LHCN-M2 (cell line): Measurements from ENCODE around the gene BCO2. TPM values are rescaled to one million over a fixed set of nuclear protein-coding genes. Genes with fewer than 3 reads are reported as not detected.
A peak's percentile ranks its signal among the peaks of the same experiment; 100 is the strongest.
"Not testable (repeated sequence)": the region's sequence is repeated elsewhere in the genome, so short reads cannot be mapped to it uniquely, and the experiment has no call there.

Experiments used
- DNase-seq: peaks from one replicate; pipeline ENCODE4 v3.0.0-alpha.2; 2012; ENCODE audit warnings: low read depth
- polyA plus RNA-seq: library from polyadenylated mRNA; unstranded; fragments of >200 nt; gene quantifications from one replicate; pipeline ENCODE4 v1.2.1, GENCODE V29; 2012; ENCODE audit warnings: missing spikeins
- total RNA-seq: library from RNA; depleted of rRNA; stranded (reverse); fragments of >200 nt; gene quantifications from 2 replicates; pipeline ENCODE4 v1.2.3, GENCODE V29; 2014; rRNA removed

BCO2 gene
- 0.19 and 0.23 TPM in 2 replicates for total RNA-seq
- polyA plus RNA-seq = 0.13 TPM

DNA sequence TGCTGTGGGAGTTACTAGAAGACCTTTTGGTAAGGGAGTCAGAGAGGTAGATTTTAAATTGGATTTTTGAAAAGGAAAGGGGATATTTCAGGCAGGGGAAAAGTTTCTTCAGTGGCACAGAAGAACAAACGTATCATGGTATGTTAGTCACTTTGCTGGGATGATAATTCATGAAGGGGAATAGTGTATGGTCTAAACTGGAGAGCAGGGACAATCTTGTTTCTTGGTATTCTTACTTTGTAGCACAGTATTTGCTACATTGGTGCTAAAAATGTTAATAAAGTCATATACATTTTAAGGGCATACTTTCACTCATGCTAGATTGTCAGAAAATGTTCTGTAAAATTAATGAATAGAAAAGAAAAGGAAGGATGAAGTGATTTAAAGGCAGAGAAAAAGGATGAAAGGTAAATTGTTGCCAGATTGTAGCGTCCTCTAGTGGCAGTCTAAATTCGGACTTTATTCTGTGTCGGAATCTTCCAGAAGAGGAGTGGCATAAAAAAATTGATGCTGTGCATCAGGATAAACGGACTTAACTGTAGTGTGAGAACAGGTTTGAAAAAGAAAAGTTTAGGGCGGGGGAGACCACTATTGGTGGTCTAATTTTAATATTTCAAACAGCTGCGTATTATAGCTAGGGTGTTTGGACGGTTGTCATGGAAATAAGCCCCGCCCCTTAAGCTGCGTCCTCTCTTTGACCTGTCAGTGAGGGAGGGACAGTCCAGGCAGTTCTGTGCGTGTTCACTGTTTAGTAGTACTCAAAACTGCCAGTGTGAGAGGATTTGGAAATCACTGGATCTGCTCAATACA, at the start of gene BCO2:
Gene BCO2 (plus strand): TSS at position 724 of the 810 bp plus-strand sequence. CDS start 90 bp downstream, outside the sequence.
- peak; percentile 68 for DNase-seq

- no peak for DNase-seq
Measured at GRCh38 chr11:112127056-112127455, 48.3 kb upstream of the BCO2 start.

DNA sequence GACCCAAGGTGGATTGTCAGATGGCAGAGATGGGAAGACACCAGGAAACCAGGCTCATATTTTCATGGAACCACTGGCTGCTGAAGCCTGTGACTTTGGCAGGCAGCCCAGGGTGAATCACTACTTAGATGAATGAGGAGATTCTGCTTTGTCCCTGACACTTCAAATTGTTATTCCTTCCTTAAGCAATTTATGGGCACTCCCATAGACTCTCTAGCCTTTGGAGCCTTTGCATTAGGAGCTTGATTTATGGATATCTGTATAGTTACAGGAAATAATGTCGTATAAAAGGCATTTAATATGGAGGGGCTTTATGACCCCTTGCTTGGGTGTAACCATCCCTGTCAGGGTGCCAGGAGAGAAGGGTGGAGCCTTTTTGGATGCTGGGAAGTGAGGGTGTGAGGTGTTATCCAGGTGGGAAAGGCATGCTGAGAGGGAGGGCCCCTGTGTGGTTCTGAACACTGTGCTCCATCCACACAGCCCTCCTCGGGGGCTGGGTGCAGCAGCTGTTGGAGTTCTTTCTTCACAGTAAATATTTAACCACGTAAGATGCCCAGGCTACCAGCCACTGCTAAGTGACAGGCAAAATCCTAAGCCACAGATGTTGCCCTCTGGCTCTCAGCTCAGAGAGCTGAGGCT, 46.7 kb upstream of the BCO2 start:
- DNase-seq = peak; percentile 80

DNA sequence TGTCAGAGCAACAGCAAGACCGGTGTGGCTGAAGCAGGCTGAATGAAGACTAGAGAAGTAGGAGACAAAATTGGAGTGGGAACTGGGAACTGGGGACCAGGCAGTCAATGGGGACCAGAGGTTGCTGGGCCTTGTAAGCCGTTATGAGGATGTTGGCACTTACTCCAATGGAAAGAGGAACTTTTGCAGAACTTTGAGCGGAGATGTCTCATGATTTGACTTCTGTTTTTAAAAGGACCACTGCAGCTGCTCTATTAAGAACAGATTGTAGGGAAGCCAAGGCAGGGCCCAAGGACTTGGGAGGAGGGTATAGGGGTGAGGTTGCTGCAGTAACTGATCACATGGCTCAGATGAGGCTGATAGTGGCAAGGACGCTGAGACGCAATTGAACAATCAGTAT, 45.7 kb upstream of the BCO2 start:
- no peak for DNase-seq

GRCh38 chr11:112132737-112133136, 42.6 kb upstream of the BCO2 start:
- DNase-seq = peak; percentile 34

DNA sequence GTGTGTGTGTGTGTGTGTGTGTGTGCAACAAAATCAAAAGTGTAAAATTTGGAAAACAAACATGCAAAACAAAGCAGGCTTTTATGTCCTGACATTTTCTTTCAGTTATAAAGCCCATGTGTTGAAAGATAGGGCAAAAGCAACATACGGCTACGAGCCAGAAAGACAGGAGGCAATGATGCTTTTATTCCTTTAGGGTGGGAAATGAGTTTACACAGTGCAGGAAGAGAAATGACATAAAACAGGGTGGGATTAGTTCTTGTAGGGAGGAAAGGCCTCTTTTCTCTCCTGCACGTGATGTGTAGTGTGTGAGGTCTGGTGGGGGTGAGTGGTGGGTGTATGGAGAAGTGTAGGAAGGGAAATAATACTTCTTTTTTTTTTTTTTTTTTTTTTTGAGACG, 40.8 kb upstream of the BCO2 start:
- no peak for DNase-seq

DNA sequence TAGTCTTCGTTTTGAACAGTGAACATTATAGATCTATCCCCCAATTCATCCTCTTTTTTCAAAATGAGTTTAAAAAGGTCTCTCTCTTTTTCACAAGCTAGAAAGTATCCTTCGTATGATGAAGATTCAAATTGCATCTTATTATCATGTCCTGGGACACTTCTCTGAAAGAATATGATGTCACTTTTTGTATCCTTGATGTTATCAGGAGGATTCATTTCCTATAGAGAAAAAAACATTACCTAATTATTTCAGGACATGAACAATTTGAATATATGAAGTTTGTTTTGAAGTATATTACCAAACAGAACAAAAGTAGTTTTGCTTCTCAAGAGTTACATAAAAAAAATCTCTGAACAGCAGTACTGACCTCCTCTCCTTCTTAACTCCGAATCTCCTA, 31.7 kb upstream of the BCO2 start:
- no peak for DNase-seq

GRCh38 chr11:112150517-112150916, 24.8 kb upstream of the BCO2 start:
- DNase-seq = no peak

- no peak for DNase-seq
Measured at GRCh38 chr11:112156153-112156955, 19.0 kb upstream of the BCO2 start.

GRCh38 chr11:112156956-112157766, 18.2 kb upstream of the BCO2 start:
- DNase-seq = peak; percentile 99

DNA sequence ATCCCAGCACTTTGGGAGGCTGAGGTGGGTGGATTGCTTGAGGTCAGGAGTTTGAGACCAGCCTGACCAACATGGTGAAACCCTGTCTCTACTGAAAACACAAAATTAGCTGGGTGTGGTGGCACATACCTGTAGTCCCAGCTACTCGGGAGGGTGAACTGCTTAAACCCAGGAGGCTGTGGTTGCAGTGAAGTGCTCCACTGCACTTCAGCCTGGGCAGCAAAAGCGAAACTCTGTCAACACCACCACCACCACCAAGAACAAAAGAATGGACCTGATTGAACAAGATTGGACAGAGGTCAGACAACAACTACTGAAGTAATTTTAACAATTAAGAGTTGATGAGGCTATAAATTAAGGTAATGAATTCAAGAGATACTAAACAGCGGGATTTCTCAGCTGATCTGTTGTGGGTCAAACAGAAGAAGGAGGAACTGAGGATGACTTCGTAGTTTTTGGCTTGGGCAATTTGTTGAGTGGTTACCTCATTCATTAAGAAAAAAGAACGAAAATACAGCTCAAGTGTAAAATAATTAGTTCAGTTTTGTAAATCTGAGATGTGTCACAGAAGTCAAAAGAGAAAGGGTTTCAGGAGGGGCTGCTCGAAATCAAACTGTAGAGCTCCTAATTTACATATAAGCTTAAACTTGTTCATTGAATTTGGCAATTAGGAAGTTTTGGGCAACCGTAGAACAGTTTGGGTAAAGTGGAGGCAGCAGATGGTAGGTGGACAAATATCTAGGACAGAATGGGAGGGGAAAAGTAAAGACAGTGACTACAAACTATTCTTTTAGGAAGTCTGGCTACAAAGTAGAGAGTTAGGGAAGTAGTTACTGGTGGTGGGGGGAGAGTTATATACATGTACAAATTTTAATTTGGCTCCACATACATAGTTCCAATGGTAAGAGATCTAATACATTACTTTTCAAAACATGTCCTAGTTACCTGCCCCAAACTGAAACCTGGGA, 15.9 kb upstream of the BCO2 start:
- no peak for DNase-seq

DNA sequence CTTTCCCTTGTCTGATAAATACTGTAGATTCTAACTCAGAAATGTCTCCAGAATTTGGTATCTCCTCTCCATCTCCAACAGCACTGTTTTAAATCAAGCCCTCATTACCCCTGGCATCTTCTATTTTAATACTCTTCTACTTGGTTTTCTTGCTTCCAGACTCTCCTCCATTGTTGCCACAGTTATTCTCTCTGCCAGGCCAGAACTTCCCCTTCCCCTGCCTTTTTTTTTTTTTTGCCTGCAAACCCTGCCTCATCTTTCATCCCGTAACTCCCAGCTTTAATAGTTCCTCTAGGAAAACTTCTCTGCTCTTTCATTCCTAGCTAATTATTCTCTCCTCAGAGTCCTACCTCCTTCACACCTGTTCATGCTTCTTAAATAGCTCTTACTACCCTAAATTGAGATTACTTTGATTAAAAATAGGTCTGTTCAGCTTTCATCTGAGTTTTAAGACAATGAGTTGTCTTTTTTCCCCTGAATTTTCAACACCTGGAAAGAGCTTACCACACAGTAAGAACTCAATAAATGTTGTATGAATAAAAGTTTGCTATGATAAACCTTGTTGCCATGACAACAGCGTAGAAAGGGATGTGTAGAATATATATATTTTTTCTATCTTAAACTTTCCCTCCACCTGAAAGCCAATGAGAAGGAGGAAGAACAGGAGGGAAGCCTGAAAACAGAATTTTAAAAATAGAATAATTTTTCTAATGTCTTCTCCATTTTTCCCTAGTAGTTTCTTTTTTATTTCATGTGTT, 15.0 kb upstream of the BCO2 start:
- DNase-seq = no peak

- DNase-seq = peak; percentile 18
Measured at GRCh38 chr11:112161012-112161411, 14.3 kb upstream of the BCO2 start.

GRCh38 chr11:112162200-112162599, 13.1 kb upstream of the BCO2 start:
- not testable (repeated sequence) for DNase-seq

DNA sequence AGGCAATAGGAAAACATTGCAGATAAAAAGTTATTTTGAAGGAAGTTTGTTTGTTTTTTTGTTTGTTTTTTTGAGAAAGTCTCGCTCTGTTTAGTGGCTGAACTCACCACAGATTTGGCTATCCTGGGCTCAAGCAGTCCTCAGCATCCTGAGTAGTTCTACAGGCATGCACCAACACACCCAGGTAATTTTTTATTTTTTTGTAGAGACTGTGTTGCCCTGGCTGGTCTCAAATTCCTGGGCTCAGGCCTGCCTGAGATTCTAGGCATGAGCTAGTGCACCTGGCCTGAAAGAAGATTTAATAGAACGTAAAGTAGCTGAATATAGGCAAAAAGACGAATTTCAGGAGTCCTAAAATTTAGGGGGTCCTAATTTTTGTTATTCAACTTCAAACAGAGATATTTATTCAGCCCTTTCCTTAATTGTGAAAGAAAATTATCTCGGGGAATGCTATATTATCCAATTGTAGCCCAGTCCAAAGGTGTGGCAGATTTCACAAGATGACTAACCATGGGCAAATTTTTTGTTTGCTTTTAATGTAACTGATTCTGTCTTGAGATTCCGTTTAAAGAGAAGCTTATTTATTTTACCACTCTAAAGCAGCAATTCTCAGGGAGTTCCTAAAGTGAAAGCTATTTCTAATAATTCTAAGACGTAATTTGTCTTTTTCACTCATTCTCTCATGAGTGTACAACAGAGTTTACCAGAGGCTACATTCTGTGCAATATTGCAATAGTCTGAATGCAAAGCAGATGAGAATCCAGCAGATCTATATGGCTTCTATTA, 12.4 kb upstream of the BCO2 start:
- DNase-seq = peak; percentile 26

GRCh38 chr11:112163875-112164685, 11.2 kb upstream of the BCO2 start, which contains the start of gene IL18:
Gene IL18, minus strand, starts transcription at chr11:112164094. Its CDS starts 9,041 bp downstream, at chr11:112155053.
- DNase-seq = no peak

- no peak for DNase-seq
Measured at GRCh38 chr11:112165049-112165448, 10.3 kb upstream of the BCO2 start.

DNA sequence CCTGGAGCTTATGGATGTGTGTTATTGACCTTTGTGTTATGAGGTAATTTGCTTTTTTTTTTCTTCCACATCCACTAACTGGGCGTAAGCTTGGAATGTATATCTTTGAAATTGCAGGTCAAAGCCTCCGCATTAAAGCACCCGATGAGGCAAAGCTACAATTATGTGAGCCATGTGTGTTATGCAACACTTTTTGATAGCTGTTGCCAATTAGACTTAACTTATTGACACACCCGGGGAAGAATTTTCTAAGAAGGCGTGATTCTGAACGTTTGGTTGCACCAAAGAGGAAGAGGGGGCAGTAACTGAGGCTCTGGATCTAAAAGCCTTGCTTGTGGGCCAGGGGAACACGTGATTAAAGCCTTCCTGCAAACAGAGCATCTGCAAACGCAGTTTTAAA, 8.8 kb upstream of the BCO2 start:
- DNase-seq = no peak
